22Rv1 (cell line): ENCODE results near the gene ELP6.

ENCODE experiments used
- CTCF ChIP-seq: fragments of 450-650 bp; IDR thresholded peaks from 2 replicates; pipeline ENCODE4 v1.5.1; 2017; ENCODE audit warnings: mild to moderate bottlenecking
- ZFX ChIP-seq: fragments of 450-650 bp; IDR thresholded peaks from 2 replicates; pipeline ENCODE4 v1.6.1; 2017; ENCODE audit warnings: antibody characterized with exemption, borderline replicate concordance

GRCh38 chr3:47473391-47473790, 40.1 kb downstream of the ELP6 start:
- TF ChIP-seq CTCF (no peak), ZFX (no peak)
